COR-L47 (cell line): ENCODE results near the gene C16orf92.

Experiments
- DNase-seq: peaks from one replicate; lab custom pipeline; 2025; lab: John Stamatoyannopoulos, UW

C16orf92 gene

GRCh38 chr16:30022887-30023286, at the start of gene C16orf92:
C16orf92 (plus strand) TSS chr16:30023198; CDS start chr16:30023341, 143 bp downstream.
- no peak for DNase-seq

GRCh38 chr16:29973384-29974246, 49.4 kb upstream of the C16orf92 start, which contains the start of gene TAOK2:
TAOK2 (plus strand) TSS chr16:29973868; CDS start chr16:29977773, 3,905 bp downstream.
- peak; percentile 98 for DNase-seq

- no peak for DNase-seq
Measured at GRCh38 chr16:29974291-29975133, 48.5 kb upstream of the C16orf92 start.

- no peak for DNase-seq
Measured at GRCh38 chr16:29975134-29975538, 47.9 kb upstream of the C16orf92 start.

GRCh38 chr16:29975811-29976511, 47.0 kb upstream of the C16orf92 start:
- DNase-seq, result no peak

- no peak for DNase-seq
Measured at GRCh38 chr16:29977063-29977825, 45.8 kb upstream of the C16orf92 start.

- no peak for DNase-seq
Measured at GRCh38 chr16:29978081-29978480, 44.9 kb upstream of the C16orf92 start.

- no peak for DNase-seq
Measured at GRCh38 chr16:29978564-29979270, 44.3 kb upstream of the C16orf92 start.

GRCh38 chr16:29982560-29983419, 40.2 kb upstream of the C16orf92 start:
- DNase-seq, result no peak

GRCh38 chr16:29983420-29984136, 39.4 kb upstream of the C16orf92 start:
- no peak for DNase-seq

GRCh38 chr16:29984137-29984763, 38.7 kb upstream of the C16orf92 start:
- no peak for DNase-seq

- DNase-seq, result no peak
Measured at GRCh38 chr16:29984764-29985147, 38.2 kb upstream of the C16orf92 start.

GRCh38 chr16:29985271-29985811, 37.7 kb upstream of the C16orf92 start:
- DNase-seq, result no peak

- DNase-seq, result no peak
Measured at GRCh38 chr16:29986231-29986630, 36.8 kb upstream of the C16orf92 start.

GRCh38 chr16:29986931-29987330, 36.1 kb upstream of the C16orf92 start:
- DNase-seq, result no peak

- DNase-seq, result no peak
Measured at GRCh38 chr16:29987371-29988085, 35.5 kb upstream of the C16orf92 start.

- no peak for DNase-seq
Measured at GRCh38 chr16:29988346-29989075, 34.5 kb upstream of the C16orf92 start.
